HepG2 (cell line): Measurements from ENCODE around the gene UGT1A3. TPM values are rescaled to one million over a fixed set of nuclear protein-coding genes. Genes with fewer than 3 reads are reported as not detected.

Source experiments
- ATAC-seq: fragments of 200-7000 bp; cut with Tn5 transposase; 3 replicates; pipeline ENCODE4 v1.9.1; 2020; ENCODE audit warnings: mild to moderate bottlenecking, moderate library complexity
- BruUV-seq: library from RNA; stranded (reverse); fragments of 400-500 nt; replicated peaks from 2 replicates; lab custom pipeline; 2021; lab: Mats Ljungman, UMichigan
- CTCF ChIA-PET: fragments of 300-600 bp; formaldehyde crosslinking; extraction: SDS; loops from one replicate; lab custom pipeline; 2021; ENCODE audit warnings: low total read pairs, inconsistent platforms, low intra/inter-chr PET ratio; lab: Yijun Ruan, JAX
- POLR2A ChIA-PET: fragments of 350-600 bp; sonication (Branson Sonifier 250); formaldehyde crosslinking; loops from one replicate; lab custom pipeline; 2020; ENCODE audit warnings: antibody characterized with exemption, inconsistent platforms; lab: Yijun Ruan, JAX
- DNase-seq: peaks from one replicate; pipeline ENCODE4 v3.0.0-alpha.2; 2015; ENCODE audit warnings: low spot score
- FAIRE-seq: peaks from 3 replicates; lab custom pipeline; 2011; peaks lifted over from hg19 to GRCh38; lab: Jason Lieb, UNC
- H2AFZ ChIP-seq: one replicate; pipeline ENCODE4 v1.6.1; 2011; ENCODE audit warnings: low read length, inconsistent platforms
- H3K27ac ChIP-seq: fragments of 300-600 bp; 3 replicates; pipeline ENCODE4 v1.8.0; 2011; ENCODE audit warnings: mixed run types, mild to moderate bottlenecking, mixed read lengths, low read length, inconsistent platforms; ENCODE audit not compliant: insufficient read depth; ENCODE audit errors: extremely low read length
- H3K27me3 ChIP-seq, 2 experiments: fragments of 200-600 bp in 1 of 2; 2 replicates in 1 of 2; 3 replicates in 1 of 2; pipeline versions ENCODE4 v1.6.0 to v1.8.0; 2011; ENCODE audit warnings: low read length in 2 of 2, mild to moderate bottlenecking in 2 of 2, moderate library complexity in 2 of 2, inconsistent platforms in 1 of 2; ENCODE audit not compliant: insufficient read depth in 2 of 2, control insufficient read depth in 1 of 2
- H3K36me3 ChIP-seq, 2 experiments: fragments of 200-600 bp in 1 of 2; replicated peaks in 1 of 2; 2 replicates in 1 of 2; 3 replicates in 1 of 2; pipeline versions ENCODE4 v1.5.1 to v1.8.0; 2011; ENCODE audit warnings: low read length in 2 of 2, inconsistent platforms in 1 of 2; ENCODE audit not compliant: insufficient read depth in 2 of 2, control insufficient read depth in 1 of 2
- H3K4me1 ChIP-seq: 2 replicates; pipeline ENCODE4 v1.5.1; 2012; ENCODE audit warnings: low read length, inconsistent platforms; ENCODE audit not compliant: insufficient read depth
- H3K4me2 ChIP-seq: 2 replicates; pipeline ENCODE4 v1.6.0; 2011; ENCODE audit warnings: low read depth, low read length, inconsistent platforms
- H3K4me3 ChIP-seq, 3 experiments: fragments of 200-600 bp in 1 of 3; sonication (generic), shearing (Covaris generic) in 1 of 3; replicated peaks in 1 of 3; 2 replicates each; pipeline ENCODE4 v1.5.1; 2011 to 2016; ENCODE audit warnings: low read length in 3 of 3, inconsistent platforms in 2 of 3, low read depth in 2 of 3, mild to moderate bottlenecking in 2 of 3, control low read depth in 1 of 3, mixed read lengths in 1 of 3; ENCODE audit not compliant: insufficient read depth in 1 of 3
- H3K79me2 ChIP-seq: one replicate; pipeline ENCODE4 v1.6.1; 2011; ENCODE audit warnings: low read length, inconsistent platforms; ENCODE audit not compliant: insufficient read depth
- H3K9ac ChIP-seq: 2 replicates; pipeline ENCODE4 v1.6.0; 2011; ENCODE audit warnings: mild to moderate bottlenecking, low read depth, low read length, inconsistent platforms; ENCODE audit not compliant: insufficient read depth
- H3K9me3 ChIP-seq: 2 replicates; pipeline ENCODE4 v1.5.1; 2012; ENCODE audit warnings: mild to moderate bottlenecking, low read length
- H4K20me1 ChIP-seq: 2 replicates; pipeline ENCODE4 v1.6.0; 2011; ENCODE audit warnings: inconsistent platforms, mild to moderate bottlenecking, low read length, moderate library complexity; ENCODE audit not compliant: insufficient read depth
- AHDC1 ChIP-seq: sonication (generic); formaldehyde crosslinking; IDR thresholded peaks from 2 replicates; pipeline ENCODE4 v1.5.1; 2020; ENCODE audit warnings: mild to moderate bottlenecking, missing genetic modification reagents, borderline replicate concordance
- WGBS: methylation state at CpG from one replicate; pipeline ENCODE4 v1.1.6; 2017; ENCODE audit warnings: low lambda C conversion rate; 5-methylcytosine and 5-hydroxymethylcytosine counted together
- in situ Hi-C: cut with HindIII; loops from 2 replicates; pipeline ENCODE4 v1.10.0; 2017; ENCODE audit warnings: low pct_unique_long_range_greater_than_20kb; ENCODE audit not compliant: extremely low pct_ligation_motif_present
- intact Hi-C: fragments of 100-400 bp; cut with micrococcal nuclease; formaldehyde crosslinking; loops from one replicate; pipeline ENCODE4 v1.10.0; 2022; ENCODE audit not compliant: unreplicated experiment
- polyA plus RNA-seq, 8 experiments: library from polyadenylated mRNA; depleted of rRNA in 3 of 8; stranded (reverse) in 7 of 8; unstranded in 1 of 8; fragments of >200 nt; fragmentation: Illumina TruSeq in 4 of 8; extraction: Trizol in 4 of 8; gene quantifications; 2 replicates each; pipeline versions ENCODE4 v1.2.1 to v1.2.3, GENCODE V29; 2011 to 2016; ENCODE audit warnings: low read depth in 4 of 8, missing spikeins in 1 of 8, mixed read lengths in 1 of 8; ENCODE audit not compliant: insufficient read depth in 1 of 8
- total RNA-seq, 5 experiments: library from RNA; depleted of rRNA; stranded (reverse); fragments of >200 nt; fragmentation: Illumina TruSeq; extraction: Trizol; gene quantifications; 2 replicates each; pipeline ENCODE4 v1.2.3, GENCODE V29; 2016; ENCODE audit warnings: low read depth in 1 of 5

The UGT1A3 gene
- total and polyA plus RNA-seq, 2 of the 13 experiments (the other 11 are each of a cell fraction or from before 2014, with no cell fraction given) = not detected

- DNase-seq (no peak), FAIRE-seq (peak; percentile 8), ATAC-seq (no peak; the same call in 2 of the 3 replicates)
- Histone ChIP-seq H4K20me1 (no peaks in the 10 kb centered on the region), H2AFZ (no peak overlapping the region), H3K27ac (no peak overlapping the region), H3K79me2 (no peaks in the 10 kb centered on the region), H3K9ac (no peak overlapping the region), H3K4me3 (no peak overlapping the region), H3K4me1 (peaks cover 19% of the 10 kb centered on the region), H3K27me3 (peaks cover 0 to 33% of the 10 kb centered on the region in 2 experiments; a peak in 3 of 5 replicates), H3K4me2 (no peak overlapping the region), H3K9me3 (no peaks in the 10 kb centered on the region), H3K36me3 (no peaks in the 10 kb centered on the region)
- ChIA-PET CTCF (no interaction called here), POLR2A (no interaction called here)
- intact Hi-C loops (no loop called here), in situ Hi-C loops (no loop called here)
- 16% methylated on average over 3 of the region's 3 CpGs for WGBS
- no TSS peak for BruUV-seq
- TF ChIP-seq AHDC1 = no peak
These were observed 84.6 kb downstream of the UGT1A3 start for GRCh38 chr2:233813236-233814055.
